ENCODE data around the gene FAT1.

Gene FAT1

DNA sequence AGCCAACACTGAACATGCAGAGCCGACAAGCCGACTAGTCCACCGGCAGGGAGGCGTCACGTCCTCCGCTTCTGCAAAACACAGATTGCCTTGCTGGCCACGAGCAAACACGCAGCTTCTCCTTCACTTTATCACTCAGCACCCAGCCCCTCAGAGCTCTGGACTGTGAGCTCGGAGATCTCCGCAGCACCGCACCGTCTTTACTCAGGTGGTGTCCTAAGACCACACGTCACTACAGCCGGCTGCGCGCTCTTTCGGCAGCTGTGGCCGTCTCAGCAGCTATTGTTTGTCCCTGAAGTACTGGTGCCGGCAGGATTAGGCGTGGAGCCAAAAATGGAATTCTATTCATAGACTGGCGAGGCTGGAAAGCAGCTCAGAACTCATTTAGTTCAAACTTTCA is 72.0 kb downstream of the FAT1 start:
- peak; percentile 67 for DNase-seq (ENCODE audit: low spot score)

DNA sequence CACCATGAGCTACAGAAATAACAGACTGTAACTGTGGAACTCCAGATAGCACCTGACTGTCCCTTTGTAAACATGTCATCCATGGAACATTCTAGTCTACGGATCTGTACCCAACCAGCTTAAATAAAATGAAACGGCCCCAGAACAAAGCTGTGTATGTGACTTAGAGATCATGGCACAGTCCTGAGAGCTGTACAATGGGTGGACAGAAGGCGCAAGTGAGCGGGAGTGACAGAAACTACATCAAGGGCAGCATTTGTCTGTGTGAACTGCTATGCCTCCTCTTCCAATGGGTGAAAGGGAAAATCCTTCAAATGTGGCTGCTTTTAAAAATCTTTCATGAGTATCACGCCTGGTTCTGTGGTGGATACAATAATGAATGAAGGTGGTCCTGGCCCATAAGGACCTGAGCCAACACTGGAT is 72.5 kb downstream of the FAT1 start:
- no peak for DNase-seq (ENCODE audit: low spot score)

DNA sequence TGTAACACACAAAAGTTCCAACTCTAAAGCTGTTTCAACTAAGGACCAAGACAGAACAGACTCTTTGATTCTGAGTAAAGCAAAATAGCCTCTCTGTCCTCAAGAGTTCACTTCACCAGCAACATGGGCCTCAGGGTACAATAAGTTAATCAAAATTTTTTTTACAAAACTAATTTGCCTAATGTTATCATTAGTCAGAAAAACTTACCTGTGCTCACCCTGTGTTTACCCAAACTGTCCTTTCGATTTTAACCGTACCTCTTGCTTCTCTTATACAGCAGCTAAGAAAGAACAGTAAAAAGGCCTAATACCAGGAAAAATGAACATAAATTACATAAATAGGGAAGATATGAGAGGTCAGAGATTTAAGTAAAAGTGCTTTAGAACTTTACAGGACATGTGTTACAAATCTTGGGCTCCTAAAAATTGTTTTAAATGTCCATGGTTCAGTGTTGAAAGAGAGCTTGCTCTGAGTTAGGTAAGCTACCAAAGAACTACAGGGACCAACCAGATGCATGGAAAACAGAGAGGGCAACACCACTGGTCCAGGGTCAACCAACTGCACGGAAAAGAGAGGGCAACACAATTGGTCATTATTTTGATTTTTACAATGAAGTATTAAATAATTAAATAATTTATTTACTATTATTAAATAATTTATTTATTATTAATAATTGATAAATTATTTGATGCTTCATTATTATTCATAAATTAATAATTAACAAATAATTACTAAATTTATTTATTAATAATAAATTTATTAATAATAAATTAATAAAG is 73.1 kb downstream of the FAT1 start:
- DNase-seq (ENCODE audit: low spot score), result no peak

DNA sequence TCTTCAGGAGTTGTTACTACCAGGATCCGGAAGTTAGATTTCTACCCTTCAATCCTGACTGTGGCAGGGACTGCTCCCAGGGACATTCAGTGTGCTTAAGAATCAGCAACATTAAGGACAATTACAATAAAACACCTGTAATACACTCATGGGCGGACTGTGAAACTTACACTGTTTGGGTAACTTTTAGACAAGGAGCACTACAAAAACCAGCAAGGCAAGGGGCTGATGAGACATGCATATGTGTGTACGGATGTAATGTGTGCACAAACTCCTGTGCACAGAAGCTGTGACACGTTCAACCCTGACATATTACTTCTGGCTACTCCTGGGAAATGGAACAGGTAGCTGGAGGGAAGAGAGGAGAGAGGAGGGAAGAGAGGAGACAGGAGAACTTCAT is 75.8 kb downstream of the FAT1 start:
- DNase-seq (ENCODE audit: low spot score), result no peak

DNA sequence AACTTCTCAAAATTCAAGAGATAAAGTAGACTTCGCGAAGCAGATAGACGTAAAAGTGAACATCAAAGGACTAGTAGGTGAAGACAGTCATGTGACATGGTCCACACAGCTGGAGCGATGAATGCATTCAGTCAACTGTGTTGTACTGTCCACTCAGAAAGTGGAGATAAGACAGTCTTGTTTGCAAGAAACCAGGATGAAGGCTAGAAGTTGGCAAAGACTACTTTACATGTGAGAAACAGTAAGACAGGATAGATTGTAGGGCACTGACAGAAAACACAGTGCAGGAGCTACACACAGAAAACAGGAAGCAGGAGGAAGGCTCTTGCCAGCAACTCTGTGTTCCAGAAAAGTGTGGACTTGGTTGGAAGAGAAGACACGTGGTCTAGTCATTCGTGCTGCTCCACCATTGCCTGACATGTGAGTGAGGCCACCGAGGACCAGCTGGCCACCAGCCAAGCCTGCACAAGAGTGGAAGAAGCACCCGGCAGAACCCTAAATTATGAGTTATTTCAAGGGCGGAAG is 78.9 kb downstream of the FAT1 start:
- no peak for DNase-seq (ENCODE audit: low spot score)

DNA sequence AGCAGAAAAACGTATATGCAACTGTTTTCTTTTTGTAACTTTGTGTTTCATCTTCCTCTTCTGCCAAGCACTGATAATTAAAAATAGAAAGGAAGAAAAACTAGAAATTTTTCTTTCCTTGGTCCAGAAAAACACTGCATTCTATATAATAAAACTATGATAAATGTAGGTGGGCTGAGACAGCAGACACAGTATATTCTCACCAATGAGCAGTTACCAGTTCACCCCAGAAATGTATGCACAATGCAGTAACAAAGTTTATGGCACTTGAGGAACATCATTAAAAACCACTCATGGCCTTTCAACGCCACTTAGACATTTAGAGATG is 79.4 kb downstream of the FAT1 start:
- no peak for DNase-seq (ENCODE audit: low spot score)

DNA sequence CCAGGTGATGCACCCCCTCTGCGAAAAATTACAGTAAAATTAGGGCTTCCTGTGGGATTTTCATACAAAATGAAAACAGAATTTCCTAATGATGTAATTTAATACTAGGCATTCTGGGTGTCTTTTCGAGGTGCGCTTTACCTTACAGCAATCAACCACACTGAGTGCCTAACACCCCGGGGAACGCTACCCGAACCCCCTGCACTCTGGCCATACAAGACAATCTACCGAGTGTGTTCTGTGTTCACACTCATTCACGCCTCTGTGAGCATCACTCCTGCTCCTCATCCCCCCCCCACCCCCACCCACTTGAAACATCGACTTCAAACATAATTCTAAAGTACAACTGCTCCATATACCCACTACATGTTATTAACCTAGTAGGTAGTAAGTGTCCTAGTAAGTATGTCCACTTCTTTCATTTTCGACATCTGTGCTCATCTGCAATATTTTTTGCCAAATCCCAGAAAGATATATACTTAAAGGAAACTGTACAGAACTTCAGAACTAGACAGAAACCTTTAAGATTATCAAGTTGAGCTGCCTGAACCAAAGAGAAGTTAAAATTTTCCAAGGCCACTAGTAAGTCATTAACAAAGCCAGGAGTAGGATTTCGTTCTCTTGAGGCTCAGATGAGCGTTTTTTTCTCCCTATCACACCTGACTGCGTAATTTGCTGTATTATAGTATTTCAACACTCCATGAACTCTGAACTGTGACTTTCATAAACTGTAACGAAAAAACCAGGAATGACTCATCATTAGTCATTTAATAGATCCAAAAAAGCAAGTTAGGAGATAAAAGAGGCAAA is 80.0 kb downstream of the FAT1 start:
- no peak for DNase-seq (ENCODE audit: low spot score)

DNA sequence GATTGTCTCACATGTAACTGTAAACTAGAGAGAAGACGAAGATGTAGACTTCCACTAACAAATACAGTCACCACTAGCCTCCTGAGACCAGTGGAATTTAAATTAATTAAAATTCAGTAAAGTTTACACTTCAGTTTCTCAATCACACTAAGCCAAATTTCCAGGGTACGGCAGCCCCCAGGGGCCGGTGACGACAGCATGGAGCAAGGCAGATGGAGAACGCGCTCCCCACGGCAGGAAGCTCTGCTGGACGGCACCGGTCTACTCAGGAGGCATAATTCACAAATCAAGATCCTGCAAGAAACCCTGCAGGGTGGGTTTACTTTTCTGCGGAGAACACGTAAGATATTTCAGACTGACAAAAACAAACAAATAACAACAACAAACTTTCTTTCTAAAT is 80.7 kb downstream of the FAT1 start:
- no peak for DNase-seq (ENCODE audit: low spot score)

DNA sequence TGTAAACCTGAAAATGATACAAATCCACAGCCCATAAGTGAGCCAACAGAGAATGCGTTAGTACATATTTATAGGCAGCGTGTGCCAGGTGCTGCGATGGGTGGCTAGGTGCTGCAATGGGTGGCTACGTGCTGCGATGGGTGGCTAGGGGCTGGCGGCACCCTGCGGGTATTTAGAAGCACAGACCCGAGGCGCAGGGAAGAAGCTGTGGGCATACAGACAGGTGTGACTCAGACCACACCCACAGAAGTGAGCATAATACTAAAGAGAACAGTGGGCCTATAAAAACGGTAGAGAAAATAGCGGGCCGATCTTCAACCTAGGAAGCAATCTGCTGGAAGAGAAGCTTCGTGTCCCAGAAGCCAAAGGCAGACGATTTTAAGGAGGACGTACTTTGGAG is 81.1 kb downstream of the FAT1 start:
- DNase-seq (ENCODE audit: low spot score), result no peak

DNA sequence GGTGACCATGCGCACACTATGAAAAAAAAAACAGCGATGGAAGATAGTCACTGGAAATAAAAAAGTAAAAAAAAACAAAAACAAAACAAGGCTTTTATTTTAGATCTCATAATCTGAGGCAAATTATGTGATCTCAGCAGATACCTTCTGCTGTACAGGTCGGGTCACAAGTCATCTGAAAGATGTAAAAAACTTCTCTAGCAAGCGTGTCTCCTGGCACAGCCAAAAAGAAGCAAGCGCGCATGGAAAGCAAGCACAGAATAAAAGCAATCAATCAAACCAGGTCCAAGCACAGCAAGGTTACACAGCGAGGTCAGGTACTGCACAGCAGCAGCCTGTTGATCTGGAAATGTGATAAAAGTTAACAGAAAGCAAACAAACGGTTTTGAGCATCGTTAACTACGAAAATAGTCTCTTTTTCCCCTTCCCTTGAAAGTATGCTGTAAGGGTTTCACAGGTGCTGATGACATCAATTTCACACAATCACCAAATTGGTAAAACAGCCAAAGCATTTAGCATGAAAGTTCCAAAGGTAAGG is 89.0 kb downstream of the FAT1 start:
- no peak for DNase-seq (ENCODE audit: low spot score)

DNA sequence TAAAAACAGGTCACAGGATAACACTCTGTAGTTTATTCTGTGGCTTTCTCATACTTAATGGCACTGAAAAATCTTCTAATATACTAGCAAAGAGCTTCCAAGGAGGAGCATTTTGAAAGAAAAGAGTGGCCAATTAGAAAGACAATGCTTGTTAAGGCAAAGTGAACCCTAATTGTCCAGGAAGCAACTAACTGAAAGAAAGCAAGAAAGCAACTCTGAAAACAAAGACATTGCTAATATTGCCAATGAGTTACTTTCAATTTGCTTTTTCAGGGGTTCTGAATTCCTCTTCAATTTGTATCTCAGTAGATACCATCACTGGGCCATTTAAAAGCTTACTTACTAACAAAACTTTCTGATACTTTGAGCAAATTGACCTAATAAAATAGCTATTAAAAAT is 89.8 kb downstream of the FAT1 start:
- DNase-seq (ENCODE audit: low spot score), result no peak

DNA sequence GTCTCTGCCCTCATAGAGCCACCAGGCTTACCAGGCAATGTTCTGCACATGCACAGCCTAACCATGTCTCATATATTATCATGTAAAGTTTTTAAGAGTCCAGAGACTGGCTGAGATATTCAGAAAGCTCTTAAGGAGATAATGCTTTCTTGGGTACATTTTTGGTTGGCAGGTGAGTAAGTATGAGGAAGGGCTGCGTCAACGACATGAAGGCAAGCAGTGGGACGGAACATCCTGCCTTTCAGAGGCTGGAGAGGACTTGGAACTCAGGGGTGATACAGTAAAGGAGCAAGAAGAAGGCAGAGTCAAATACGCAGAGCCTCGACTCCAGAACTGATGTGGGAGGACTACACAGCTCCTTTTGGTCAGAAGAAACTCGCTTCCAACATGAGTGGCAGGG is 93.5 kb downstream of the FAT1 start:
- DNase-seq (ENCODE audit: low spot score), result no peak

DNA sequence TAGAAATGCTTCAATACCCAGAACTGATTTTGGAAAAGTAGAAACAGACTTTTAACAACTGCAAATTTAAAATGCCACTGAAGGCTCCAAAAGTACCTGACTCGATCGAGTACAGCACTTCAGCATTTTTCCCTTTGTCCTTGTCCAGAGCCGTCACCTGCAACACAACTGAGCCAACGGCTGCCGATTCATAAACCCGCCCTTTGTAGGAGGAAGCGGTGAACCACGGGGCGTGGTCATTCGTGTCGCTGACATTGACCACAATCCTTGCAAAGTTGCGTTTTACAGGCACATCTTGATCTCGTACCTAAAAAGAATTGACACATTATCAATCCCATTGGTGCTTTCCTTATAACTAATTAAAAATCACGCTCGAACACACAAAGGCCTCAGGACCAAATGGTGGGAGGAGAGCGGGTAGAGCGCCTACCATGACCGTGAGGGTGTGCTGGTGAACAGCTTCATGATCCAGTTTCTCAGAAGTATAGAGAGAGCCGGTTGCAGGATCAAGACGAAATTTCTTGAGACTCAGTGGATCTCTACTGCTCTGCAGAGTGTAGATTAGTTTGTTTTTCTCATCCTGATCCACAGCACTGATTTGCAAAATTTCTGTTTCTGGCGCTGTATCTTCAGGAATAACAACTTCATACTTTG is 95.5 kb downstream of the FAT1 start:
- DNase-seq (ENCODE audit: low spot score), result no peak

DNA sequence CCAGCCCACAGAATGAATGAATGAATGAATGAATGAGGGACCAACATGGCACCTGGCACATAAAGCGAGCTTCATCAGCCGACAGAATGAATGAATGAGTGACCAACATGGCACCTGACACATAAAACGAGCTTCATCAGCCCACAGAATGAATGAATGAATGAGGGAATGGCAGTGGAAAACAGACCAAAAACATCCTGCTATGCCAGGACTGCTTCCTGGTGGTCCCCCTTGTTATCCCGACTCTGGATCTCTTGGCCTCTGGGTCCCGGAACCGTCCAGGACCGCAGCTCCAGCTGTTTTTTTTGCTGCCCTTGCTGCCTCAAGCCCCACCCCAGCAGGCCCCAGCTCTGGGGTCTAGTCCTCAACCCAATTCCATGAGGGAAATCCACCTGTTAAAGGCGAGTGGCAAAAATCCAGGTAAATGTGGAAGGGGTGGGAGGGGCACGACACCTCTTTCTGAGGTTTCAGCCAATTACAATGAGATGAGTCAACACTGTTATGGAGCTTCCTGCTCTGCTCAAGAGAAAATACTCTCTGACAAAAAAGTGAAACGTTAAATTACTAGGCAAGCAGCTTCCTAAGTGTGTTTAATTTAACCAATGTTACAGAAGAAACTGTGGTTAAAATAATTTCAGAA is 96.3 kb downstream of the FAT1 start:
- no peak for DNase-seq (ENCODE audit: low spot score)

DNA sequence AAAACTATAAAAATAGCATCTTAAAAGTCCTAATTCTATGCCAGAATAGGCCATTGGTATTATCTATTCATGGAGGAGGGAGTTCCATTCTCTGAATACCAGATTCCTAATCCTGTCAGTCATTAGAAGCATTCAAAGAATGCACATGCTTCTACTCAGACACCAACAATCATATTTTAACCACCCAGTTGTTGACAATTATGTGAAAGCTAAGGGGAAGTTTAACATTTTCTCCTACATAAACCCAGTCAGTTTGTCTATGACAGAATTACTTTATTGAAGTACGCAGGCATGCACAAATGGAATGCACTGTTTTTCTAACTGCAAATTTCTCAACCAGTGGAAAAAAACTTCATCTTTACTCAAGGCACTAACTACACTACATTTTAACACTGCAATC is 98.7 kb downstream of the FAT1 start:
- DNase-seq (ENCODE audit: low spot score), result no peak

DNA sequence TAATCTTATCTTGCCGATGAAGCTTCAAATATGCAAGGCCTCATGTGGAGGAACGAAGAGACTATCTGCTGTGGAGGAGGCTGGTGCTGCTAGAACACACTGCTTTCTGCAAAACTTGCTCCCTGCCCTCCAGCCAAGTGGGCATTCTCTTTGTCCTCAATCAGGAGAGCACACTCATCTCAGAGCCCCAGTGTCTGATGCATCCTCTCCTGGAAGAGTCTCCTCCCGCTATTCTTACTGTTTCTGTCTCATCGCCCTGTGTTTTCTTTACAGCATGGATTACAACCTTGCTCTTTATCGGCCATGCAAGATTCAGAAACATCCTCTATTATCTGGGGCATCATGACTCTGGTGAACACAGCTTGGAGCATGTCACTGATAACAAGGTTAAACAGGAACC is 100.1 kb downstream of the FAT1 start:
- no peak for DNase-seq (ENCODE audit: low spot score)

DNA sequence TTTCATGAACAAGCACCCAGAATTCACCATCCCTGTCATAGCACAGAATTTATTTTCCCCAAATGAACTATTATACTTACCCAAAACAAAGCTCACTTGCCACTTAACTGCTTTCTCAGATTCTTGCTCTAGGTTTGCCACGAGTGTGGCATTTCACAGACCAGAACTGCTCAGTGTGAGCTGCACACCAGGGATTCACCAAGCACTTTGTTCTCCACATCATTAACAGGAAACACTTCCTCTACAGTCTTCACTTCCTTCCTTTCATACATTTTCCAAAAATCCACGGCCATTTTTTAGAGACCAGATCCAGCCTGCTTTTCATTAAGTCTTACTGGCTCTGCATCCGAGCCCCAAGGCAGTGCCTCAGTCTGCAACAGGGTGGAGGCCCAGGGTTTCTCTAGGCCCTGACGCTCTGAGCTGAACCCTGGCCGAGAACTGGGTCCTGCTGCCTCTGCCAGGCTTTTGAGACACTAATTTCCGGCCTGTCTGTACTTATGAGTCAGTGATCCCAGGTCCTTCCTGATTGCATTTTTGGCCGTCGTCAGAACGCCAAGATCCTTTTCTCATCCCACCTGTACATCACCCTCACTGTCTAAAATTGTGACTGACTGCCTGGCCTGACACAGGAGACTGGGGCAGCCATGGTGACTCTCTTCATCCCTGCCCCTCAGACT is 100.7 kb downstream of the FAT1 start:
- DNase-seq (ENCODE audit: low spot score), result no peak

DNA sequence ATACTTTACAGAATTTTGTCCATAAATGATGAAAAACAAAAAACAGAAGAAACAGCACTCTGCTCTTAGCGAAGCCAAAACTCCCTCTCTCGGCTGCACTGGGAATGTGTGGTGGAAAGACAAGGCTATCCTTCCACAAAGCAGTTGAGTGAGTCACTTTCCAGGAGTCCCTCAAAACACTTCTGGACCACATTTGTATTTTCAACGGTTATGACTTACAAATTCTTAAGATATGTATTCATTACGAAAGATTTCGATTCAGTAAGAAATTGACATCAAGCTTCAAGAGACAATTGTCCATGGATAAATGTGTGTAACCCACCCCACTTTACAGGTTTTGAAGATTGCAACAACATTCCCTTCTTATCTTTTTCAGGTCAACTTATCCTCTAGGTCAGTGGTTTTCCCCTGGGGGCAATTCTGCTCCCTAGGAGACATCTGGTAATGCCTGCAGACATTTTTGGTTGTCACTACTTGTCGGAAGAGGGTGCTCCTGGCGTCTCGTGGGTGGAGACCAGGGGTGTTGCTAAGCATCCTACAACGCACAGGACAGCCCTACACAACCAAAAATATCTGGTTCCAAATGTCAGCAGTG is 101.6 kb downstream of the FAT1 start:
- DNase-seq (ENCODE audit: low spot score), result no peak

DNA sequence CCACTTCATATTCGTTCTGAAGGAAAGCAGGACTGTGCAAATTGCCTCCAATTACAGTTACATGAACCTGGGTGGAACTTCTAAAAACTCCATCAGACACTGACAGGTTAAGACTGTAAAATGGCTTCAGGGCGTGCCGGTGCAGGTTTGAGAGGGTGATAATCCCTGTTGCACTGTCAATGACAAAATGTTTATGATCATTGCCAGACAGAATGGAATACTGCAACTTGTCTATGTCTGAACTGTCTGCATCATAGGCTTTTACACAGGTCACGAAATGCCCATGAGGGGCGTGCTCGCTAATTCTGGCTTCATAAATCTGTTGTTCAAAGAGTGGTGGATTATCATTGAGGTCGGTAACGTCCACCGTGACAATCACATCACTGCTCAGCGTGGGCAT is 104.6 kb downstream of the FAT1 start:
- DNase-seq (ENCODE audit: low spot score), result no peak

DNA sequence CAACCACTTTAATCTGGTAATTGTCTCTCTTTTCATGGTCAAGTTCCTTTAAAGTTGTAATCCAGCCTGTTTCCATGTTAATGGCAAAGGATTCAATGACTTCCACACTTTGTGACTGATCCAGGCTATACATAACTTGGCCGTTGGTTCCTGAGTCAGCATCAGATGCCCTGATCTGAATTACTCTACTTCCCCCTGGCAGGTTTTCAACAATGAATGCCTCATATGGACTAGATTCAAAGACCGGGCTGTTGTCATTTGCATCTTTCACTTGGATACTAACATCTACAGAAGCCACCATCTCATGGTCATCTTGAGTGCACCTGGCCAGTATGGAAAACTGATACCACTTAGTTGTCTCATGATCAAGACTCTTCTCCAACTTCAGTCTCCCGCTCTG is 105.7 kb downstream of the FAT1 start:
- no peak for DNase-seq (ENCODE audit: low spot score)

DNA sequence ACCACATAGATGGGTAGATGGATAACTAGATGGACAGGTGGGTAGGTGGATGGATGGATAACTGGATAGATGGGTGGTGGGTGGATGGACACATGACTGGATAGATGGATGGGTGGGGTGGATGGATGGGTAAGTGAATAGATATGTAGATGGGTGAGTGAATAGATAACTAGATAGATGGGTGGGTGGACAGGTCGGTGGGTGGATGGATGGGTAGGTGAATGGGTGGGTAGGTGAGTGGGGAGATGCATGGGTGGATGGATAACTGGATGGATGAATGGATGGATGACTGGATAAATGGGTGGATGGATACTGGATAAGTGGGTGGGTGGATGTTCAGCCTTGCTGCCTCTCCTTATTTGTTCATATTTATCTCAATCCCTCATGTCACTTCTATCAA is 116.2 kb downstream of the FAT1 start:
- DNase-seq (ENCODE audit: low spot score), result no peak

Measured in putamen (tissue), 1 donor.